Activated CD8-positive, alpha-beta T cell treated with anti-CD3 and anti-CD28 coated beads for 36 hours (primary cell): ENCODE results near the gene NUDT14. TPM values are rescaled to one million over a fixed set of nuclear protein-coding genes. Genes with fewer than 3 reads are reported as not detected.

Experiments
- ATAC-seq: fragments of 200-7000 bp; cut with Tn5 transposase; one replicate; pipeline ENCODE4 v1.10.0; 2021; ENCODE audit warnings: mild to moderate bottlenecking, moderate library complexity
- CTCF ChIA-PET: fragments of 350-600 bp; sonication (Branson Sonifier 250); formaldehyde crosslinking; loops from one replicate; lab custom pipeline; 2021; ENCODE audit warnings: antibody characterized with exemption; lab: Charles Lee
- POLR2A ChIA-PET: fragments of 350-600 bp; sonication (Branson Sonifier 250); formaldehyde crosslinking; loops from one replicate; lab custom pipeline; 2021; ENCODE audit warnings: antibody characterized with exemption; lab: Charles Lee
- DNase-seq: peaks from one replicate; pipeline ENCODE4 v3.0.0-alpha.2; 2020
- H3K27ac Mint-ChIP-seq: one replicate; pipeline ENCODE4 v1.8.0; 2021; ENCODE audit warnings: mild to moderate bottlenecking, mixed read lengths
- H3K27me3 Mint-ChIP-seq: one replicate; pipeline ENCODE4 v1.8.0; 2021; ENCODE audit warnings: mixed read lengths
- H3K36me3 Mint-ChIP-seq: one replicate; pipeline ENCODE4 v1.8.0; 2021; ENCODE audit warnings: low read depth, mixed read lengths
- H3K4me1 Mint-ChIP-seq: one replicate; pipeline ENCODE4 v1.8.0; 2021; ENCODE audit warnings: low read depth, mixed read lengths
- H3K4me3 Mint-ChIP-seq: one replicate; pipeline ENCODE4 v1.8.0; 2021; ENCODE audit warnings: mild to moderate bottlenecking, moderate library complexity, mixed read lengths
- H3K9me3 Mint-ChIP-seq: one replicate; pipeline ENCODE4 v1.8.0; 2021; ENCODE audit warnings: mixed read lengths
- intact Hi-C: fragments of 100-400 bp; cut with micrococcal nuclease; formaldehyde crosslinking; loops from one replicate; pipeline ENCODE4 v1.10.0; 2022
- total RNA-seq, 2 experiments: library from RNA; stranded (reverse); gene quantifications; one replicate each; pipeline ENCODE4 v1.2.3, GENCODE V29; 2021
- TF ChIP-seq, protein P1 (sequence below): fragments of 200-600 bp; IDR thresholded peaks from one replicate; pipeline ENCODE4 v1.8.0; 2022; ENCODE audit warnings: antibody characterized with exemption, mild to moderate bottlenecking

The NUDT14 gene
- total RNA-seq, 2 experiments from 2014 or later = 9.3 to 9.7 TPM

GRCh38 chr14:105173145-105173544, 8.0 kb downstream of the NUDT14 start:
- Mint-ChIP-seq H3K9me3 (no peaks in the 10 kb centered on the region), H3K4me1 (peaks cover 15% of the 10 kb centered on the region), H3K27me3 (peaks cover 9% of the 10 kb centered on the region), H3K4me3 (no peak overlapping the region), H3K27ac (no peak overlapping the region), H3K36me3 (no peaks in the 10 kb centered on the region)
- ChIA-PET CTCF (no interaction called here), POLR2A (no interaction called here)
- TF ChIP-seq, protein P1, sequence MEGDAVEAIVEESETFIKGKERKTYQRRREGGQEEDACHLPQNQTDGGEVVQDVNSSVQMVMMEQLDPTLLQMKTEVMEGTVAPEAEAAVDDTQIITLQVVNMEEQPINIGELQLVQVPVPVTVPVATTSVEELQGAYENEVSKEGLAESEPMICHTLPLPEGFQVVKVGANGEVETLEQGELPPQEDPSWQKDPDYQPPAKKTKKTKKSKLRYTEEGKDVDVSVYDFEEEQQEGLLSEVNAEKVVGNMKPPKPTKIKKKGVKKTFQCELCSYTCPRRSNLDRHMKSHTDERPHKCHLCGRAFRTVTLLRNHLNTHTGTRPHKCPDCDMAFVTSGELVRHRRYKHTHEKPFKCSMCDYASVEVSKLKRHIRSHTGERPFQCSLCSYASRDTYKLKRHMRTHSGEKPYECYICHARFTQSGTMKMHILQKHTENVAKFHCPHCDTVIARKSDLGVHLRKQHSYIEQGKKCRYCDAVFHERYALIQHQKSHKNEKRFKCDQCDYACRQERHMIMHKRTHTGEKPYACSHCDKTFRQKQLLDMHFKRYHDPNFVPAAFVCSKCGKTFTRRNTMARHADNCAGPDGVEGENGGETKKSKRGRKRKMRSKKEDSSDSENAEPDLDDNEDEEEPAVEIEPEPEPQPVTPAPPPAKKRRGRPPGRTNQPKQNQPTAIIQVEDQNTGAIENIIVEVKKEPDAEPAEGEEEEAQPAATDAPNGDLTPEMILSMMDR = no peak
- DNase-seq (no peak), ATAC-seq (no peak)
- intact Hi-C loops = no loop called here

- peaks cover 15% of the 10 kb centered on the region for H3K4me1 Mint-ChIP-seq
- intact Hi-C loops = no loop called here
Measured at GRCh38 chr14:105172476-105172875, 8.6 kb downstream of the NUDT14 start.

GRCh38 chr14:105171004-105171673, 10.0 kb downstream of the NUDT14 start:
- ATAC-seq = no peak
- Mint-ChIP-seq H3K27me3 (peaks cover 17% of the 10 kb centered on the region), H3K4me3 (no peak overlapping the region), H3K4me1 (peaks cover 13% of the 10 kb centered on the region), H3K27ac (no peak overlapping the region), H3K9me3 (no peaks in the 10 kb centered on the region), H3K36me3 (no peaks in the 10 kb centered on the region)
- intact Hi-C loops = no loop called here
- no peak for DNase-seq
- CTCF ChIA-PET = interaction anchor here (0.7 to 1.3 kb wide), 3 partner anchors 29 to 81 kb away, joined by 3 read pairs; no protein-coding TSS in a partner anchor
- POLR2A ChIA-PET = interaction anchor here (1.6 kb wide), 1 partner anchor 11 kb away, joined by 5 read pairs; no protein-coding TSS in a partner anchor
- TF ChIP-seq, protein P1 = no peak

More at GRCh38 chr14:105172476-105172875, 8.6 kb downstream of the NUDT14 start:
- TF ChIP-seq, protein P1 = no peak
- Mint-ChIP-seq H3K27me3 (peaks cover 9% of the 10 kb centered on the region), H3K4me3 (no peak overlapping the region), H3K36me3 (no peaks in the 10 kb centered on the region), H3K27ac (no peak overlapping the region), H3K9me3 (no peaks in the 10 kb centered on the region)
- ATAC-seq (no peak), DNase-seq (no peak)
- POLR2A ChIA-PET = no interaction called here
- CTCF ChIA-PET = interaction anchor here (0.7 kb wide), 1 partner anchor 82 kb away, joined by 3 read pairs; no protein-coding TSS in a partner anchor

DNA sequence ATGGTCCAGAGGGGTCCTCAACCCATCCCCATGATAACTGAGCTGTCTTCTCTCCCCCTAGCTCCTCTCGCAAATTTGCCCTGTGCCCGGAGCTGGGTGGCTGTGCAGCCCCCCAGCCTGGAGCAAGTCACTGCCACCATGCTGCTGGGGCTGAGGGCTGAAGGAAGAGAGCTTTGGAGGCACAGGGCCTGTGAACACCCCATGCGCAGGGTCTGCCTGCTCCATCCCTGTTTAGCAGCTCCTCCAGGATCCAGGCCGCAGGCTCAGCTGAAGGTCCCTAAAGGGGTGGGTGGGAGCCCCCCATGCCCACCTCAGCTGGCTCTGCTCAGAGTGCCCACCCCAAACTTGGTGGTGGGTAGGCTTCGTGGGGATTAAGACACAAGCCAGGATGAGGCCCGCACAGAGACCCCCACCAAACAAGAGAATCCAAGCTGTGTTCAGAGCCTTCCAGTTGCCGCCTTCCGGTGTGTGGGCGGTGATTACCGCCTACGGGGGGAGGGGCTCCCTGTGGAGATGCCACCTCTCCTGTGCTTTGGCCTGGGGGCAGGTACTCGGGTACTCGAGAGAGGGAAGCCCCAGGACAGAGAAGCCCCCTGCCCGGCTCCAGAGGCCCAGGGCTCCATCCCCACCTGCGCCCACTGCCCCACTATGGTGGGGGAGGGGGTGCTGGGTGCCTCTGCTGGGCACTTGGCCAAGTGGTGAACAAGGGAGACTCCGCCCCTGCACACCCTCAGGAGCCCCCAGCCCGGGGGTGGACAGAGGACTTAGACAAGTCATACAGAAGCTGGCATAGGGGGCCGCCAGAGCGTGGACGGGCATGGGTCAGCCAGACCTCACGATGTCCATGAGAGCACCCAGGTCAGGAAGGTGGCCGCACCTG, 11.1 kb downstream of the NUDT14 start:
- TF ChIP-seq, protein P1 = no peak
- H3K4me3 Mint-ChIP-seq = peak overlapping the region; percentile 46
- no peak overlapping the region for H3K27ac Mint-ChIP-seq
- H3K4me1 Mint-ChIP-seq = peaks cover 11% of the 10 kb centered on the region
- no peak for DNase-seq
- ChIA-PET CTCF (interaction anchor here (0.7 to 2.7 kb wide), 10 partner anchors 10 to 320 kb away, joined by 3 to 17 read pairs (median 4); partner anchors contain the start of gene BTBD6), POLR2A (interaction anchor here (0.9 to 1.6 kb wide), 3 partner anchors 10 to 12 kb away, joined by 3 to 5 read pairs (median 3); no protein-coding TSS in a partner anchor)
- intact Hi-C loops = no loop called here
- no peaks in the 10 kb centered on the region for H3K36me3 Mint-ChIP-seq
- H3K27me3 Mint-ChIP-seq = peaks cover 19% of the 10 kb centered on the region
- H3K9me3 Mint-ChIP-seq = no peaks in the 10 kb centered on the region
- no peak for ATAC-seq
